ENCODE measurements around the gene SESN1. TPM values are rescaled to one million over a fixed set of nuclear protein-coding genes. Genes with fewer than 3 reads are reported as not detected.
A peak's percentile ranks its signal among the peaks of the same experiment; 100 is the strongest.

The SESN1 gene
- total RNA-seq, 4 donors from 2014 or later, result 50.7 to 80.9 (median 61.8) TPM

DNA sequence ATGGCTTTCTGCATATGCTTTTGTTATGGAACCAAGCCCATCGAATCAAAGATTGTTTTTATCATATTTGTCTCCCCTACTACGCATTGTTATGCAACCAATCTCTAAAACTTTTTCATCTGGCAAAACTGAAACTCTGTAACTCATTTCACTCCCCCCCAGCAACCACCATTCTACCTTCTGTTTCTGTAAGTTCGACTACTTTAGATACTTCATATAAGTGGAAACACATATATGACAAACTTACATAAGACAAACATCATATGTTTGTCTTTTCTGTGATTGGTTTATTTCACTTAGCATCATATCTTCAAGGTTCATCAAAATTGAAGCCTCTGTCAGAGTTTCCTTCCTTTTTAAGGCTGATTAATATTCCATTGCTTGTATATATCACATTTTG, 35.4 kb upstream of the SESN1 start:
- Histone ChIP-seq H3K36me3 (peaks cover 0 to 6% (median 0%) of the 10 kb centered on the region in 4 donors), H3K4me3 (no peak overlapping the region), H3K4me1 (no peaks in the 10 kb centered on the region), H3K9me3 (no peaks in the 10 kb centered on the region), H3K27me3 (no peaks in the 10 kb centered on the region), H3K27ac (replicated peaks in 1 of 4) (no peak overlapping the region)
- DNase-seq (ENCODE audit: extremely low spot score), result no peak
- TF ChIP-seq POLR2AphosphoS5 (IDR thresholded peaks at IDR 0.05) (no peak), EP300 (IDR thresholded peaks at IDR 0.05) (no peak), POLR2A (IDR thresholded peaks at IDR 0.05; ENCODE audit: low read depth) (no peak)
- TF ChIP-seq, protein P1, sequence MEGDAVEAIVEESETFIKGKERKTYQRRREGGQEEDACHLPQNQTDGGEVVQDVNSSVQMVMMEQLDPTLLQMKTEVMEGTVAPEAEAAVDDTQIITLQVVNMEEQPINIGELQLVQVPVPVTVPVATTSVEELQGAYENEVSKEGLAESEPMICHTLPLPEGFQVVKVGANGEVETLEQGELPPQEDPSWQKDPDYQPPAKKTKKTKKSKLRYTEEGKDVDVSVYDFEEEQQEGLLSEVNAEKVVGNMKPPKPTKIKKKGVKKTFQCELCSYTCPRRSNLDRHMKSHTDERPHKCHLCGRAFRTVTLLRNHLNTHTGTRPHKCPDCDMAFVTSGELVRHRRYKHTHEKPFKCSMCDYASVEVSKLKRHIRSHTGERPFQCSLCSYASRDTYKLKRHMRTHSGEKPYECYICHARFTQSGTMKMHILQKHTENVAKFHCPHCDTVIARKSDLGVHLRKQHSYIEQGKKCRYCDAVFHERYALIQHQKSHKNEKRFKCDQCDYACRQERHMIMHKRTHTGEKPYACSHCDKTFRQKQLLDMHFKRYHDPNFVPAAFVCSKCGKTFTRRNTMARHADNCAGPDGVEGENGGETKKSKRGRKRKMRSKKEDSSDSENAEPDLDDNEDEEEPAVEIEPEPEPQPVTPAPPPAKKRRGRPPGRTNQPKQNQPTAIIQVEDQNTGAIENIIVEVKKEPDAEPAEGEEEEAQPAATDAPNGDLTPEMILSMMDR (IDR thresholded peaks at IDR 0.05), result no peak
- WGBS, result 92% methylated on average over 3 of the region's 3 CpGs
- intact Hi-C loops (cut with DNase I), result no loop called here

DNA sequence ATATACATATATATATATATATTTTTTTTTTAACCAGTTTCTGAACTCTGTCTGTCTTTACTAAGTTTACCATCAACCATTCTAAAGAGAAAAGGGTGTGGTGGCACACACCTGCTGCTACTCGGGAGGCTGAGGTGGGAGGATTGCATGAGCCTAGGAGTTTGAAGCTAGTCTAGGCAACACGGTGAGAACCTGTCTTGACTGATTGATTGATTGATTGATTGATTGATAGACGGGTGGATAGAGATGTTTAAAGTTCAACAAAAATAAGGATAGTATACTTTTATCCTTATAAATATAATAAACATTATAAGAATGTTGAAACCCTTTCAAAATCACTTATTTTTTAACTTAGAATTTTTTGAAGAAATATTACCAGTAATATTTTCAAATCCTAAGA, 30.9 kb upstream of the SESN1 start:
- H3K27me3 ChIP-seq, result no peaks in the 10 kb centered on the region
- intact Hi-C loops (cut with DNase I), result no loop called here
- TF ChIP-seq, protein P1 (IDR thresholded peaks at IDR 0.05), result no peak
- no peak for TF ChIP-seq POLR2A (IDR thresholded peaks at IDR 0.05; ENCODE audit: low read depth)
- TF ChIP-seq EP300 (IDR thresholded peaks at IDR 0.05), result no peak
- TF ChIP-seq POLR2AphosphoS5 (IDR thresholded peaks at IDR 0.05), result no peak
- no peak overlapping the region for H3K4me3 ChIP-seq
- no peak for DNase-seq (ENCODE audit: extremely low spot score)
- peaks cover 0 to 6% (median 0%) of the 10 kb centered on the region in 4 donors for H3K36me3 ChIP-seq
- H3K9me3 ChIP-seq, result no peaks in the 10 kb centered on the region
- H3K27ac ChIP-seq (replicated peaks in 1 of 4), result no peak overlapping the region
- 83% methylated on average over 3 of the region's 3 CpGs for WGBS
- peaks cover 12 to 18% (median 17%) of the 10 kb centered on the region in 4 donors for H3K4me1 ChIP-seq

DNA sequence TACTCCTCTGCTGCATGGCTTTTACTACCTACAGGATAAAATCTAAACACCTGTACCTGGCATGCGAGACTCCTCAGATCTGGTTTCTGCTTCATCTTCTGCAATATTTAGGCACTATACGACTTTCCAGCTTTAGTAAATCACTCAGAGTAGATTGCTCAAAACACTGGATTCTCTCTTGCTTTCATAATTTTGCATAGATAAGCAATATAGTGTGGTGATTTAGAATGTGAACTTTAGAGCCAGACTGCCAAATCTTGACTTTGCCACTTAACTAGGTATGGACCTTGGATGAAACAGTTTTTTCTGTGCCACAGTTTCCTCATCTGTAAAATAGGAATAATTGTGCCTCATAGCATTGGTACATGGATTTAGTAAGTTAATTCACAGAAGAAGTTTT, 29.6 kb upstream of the SESN1 start:
- Histone ChIP-seq H3K4me1 (peaks cover 16 to 27% (median 26%) of the 10 kb centered on the region in 4 donors), H3K27me3 (no peaks in the 10 kb centered on the region), H3K36me3 (peaks cover 0 to 3% (median 0%) of the 10 kb centered on the region in 4 donors), H3K4me3 (no peak overlapping the region), H3K27ac (replicated peaks in 1 of 4) (no peak overlapping the region), H3K9me3 (no peaks in the 10 kb centered on the region)
- TF ChIP-seq POLR2AphosphoS5 (IDR thresholded peaks at IDR 0.05), result no peak
- TF ChIP-seq, protein P1 (IDR thresholded peaks at IDR 0.05), result no peak
- TF ChIP-seq POLR2A (IDR thresholded peaks at IDR 0.05; ENCODE audit: low read depth), result no peak
- TF ChIP-seq EP300 (IDR thresholded peaks at IDR 0.05), result no peak
- WGBS, result 96% methylated on average over 2 of the region's 2 CpGs
- intact Hi-C loops (cut with DNase I), result no loop called here
- DNase-seq (ENCODE audit: extremely low spot score), result no peak

DNA sequence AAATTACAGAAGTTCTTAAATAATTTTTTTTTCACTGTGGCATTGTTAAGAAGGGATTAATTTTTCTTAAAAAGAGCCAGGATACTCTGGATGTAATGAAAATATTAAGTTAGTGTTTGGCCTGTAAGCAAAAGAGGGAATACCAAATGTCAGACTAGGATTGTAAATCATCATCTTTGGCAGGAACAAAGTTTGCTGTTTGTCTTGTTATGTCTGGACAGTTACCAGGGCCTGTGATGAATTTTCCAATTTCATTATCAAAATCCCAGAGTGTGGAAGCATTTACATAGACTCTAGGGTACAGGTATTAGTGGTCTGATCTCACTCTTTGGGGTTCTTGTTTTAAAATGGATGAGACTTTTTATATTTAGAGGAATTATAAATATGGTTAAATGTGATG, 26.8 kb upstream of the SESN1 start:
- TF ChIP-seq POLR2AphosphoS5 (IDR thresholded peaks at IDR 0.05) (no peak), POLR2A (IDR thresholded peaks at IDR 0.05; ENCODE audit: low read depth) (no peak), EP300 (IDR thresholded peaks at IDR 0.05) (no peak)
- TF ChIP-seq, protein P1 (IDR thresholded peaks at IDR 0.05), result no peak
- Histone ChIP-seq H3K9me3 (no peaks in the 10 kb centered on the region), H3K27me3 (no peaks in the 10 kb centered on the region), H3K27ac (replicated peaks in 1 of 4) (peak overlapping the region in 2 of 4 donors; percentile 28 to 32), H3K36me3 (no peaks in the 10 kb centered on the region), H3K4me1 (peaks cover 25 to 46% (median 45%) of the 10 kb centered on the region in 4 donors), H3K4me3 (no peak overlapping the region)
- intact Hi-C loops (cut with DNase I), result no loop called here
- no peak for DNase-seq (ENCODE audit: extremely low spot score)

DNA sequence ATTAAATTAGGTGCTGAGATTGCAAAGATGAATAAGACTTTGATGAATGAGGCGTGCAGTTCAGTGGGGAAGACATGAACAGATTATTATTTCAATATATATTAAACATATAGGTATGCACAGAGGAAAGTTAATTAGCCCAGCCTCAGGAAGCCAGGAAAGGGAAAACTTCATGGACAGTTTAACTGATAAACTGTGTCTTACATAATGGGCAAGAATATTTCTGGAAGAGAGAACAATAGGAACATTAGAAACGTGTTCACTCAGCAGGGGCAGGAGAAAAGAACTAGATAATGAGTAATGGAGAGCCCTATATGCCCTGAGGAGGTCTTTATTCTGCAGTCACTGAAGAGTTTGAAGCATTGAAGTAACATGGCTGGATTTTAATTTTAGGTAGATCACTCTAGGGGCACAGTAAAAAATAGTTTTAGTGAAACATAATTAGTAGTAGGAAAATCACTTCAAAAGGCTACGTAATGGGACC, 24.3 kb upstream of the SESN1 start:
- TF ChIP-seq EP300 (IDR thresholded peaks at IDR 0.05) (no peak), POLR2AphosphoS5 (IDR thresholded peaks at IDR 0.05) (no peak), POLR2A (IDR thresholded peaks at IDR 0.05; ENCODE audit: low read depth) (no peak)
- TF ChIP-seq, protein P1 (IDR thresholded peaks at IDR 0.05), result no peak
- no peak overlapping the region for H3K4me3 ChIP-seq

More for the DNA sequence above, 24.3 kb upstream of the SESN1 start:
- Histone ChIP-seq H3K9me3 (no peaks in the 10 kb centered on the region), H3K27me3 (no peaks in the 10 kb centered on the region), H3K36me3 (no peaks in the 10 kb centered on the region), H3K4me1 (peaks cover 25 to 46% (median 45%) of the 10 kb centered on the region in 4 donors), H3K27ac (replicated peaks in 1 of 4) (no peak overlapping the region)
- no peak for DNase-seq (ENCODE audit: extremely low spot score)
- intact Hi-C loops (cut with DNase I), result no loop called here
- WGBS, result 68% methylated on average over 3 of the region's 3 CpGs

All from esophagus muscularis mucosa (tissue), 4 donors.